NCI-H2227 treated with DMSO at 0.1 percent for 48 hours (cell line): Measurements from ENCODE around the gene SERGEF.
"Not testable (repeated sequence)": the region's sequence is repeated elsewhere in the genome, so short reads cannot be mapped to it uniquely, and the experiment has no call there.

ENCODE experiments used
- DNase-seq: peaks from one replicate; lab custom pipeline; 2025; lab: John Stamatoyannopoulos, UW

SERGEF gene

GRCh38 chr11:17906436-17906835, 106.4 kb downstream of the SERGEF start:
- peak; percentile 10 for DNase-seq

DNA sequence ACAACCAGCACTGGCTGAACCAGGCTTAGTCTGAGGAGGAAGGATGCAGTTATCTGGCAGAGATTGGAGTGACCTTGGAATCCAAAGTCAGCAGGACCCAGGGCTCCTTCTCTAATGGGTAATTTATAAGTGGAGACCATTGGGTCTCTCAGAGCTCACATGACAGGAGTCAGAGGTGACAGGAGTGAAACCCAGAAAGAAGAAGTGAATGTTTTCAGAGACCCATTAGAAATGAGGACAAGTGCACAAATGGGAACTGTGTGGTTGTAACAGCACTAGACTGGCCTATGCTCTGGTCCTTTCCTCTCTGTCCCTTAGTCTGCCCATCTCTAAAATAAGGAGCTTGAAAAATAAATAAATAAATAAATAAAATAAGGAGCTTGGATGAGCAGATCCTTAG, 107.4 kb downstream of the SERGEF start:
- no peak for DNase-seq

DNA sequence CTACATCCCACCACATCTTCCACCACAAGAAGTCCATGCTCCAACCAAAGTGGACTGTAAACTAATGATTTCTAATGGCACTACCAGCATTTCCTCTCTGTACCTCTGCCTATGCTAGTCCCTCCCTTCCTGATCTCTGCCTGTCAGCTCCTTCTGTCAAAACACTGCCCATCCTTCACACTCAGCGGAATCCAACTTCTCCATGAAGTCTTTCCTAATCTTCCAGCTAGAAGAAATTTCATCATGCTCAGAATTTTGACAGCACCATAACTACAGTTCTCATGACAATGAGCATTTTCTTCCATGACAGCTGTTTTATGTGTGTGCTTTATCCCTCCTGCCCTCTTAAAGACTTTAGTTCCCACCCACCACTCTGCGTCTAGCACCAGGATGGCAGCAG, 111.4 kb downstream of the SERGEF start:
- DNase-seq = no peak

GRCh38 chr11:17898782-17899181, 114.1 kb downstream of the SERGEF start:
- no peak for DNase-seq

DNA sequence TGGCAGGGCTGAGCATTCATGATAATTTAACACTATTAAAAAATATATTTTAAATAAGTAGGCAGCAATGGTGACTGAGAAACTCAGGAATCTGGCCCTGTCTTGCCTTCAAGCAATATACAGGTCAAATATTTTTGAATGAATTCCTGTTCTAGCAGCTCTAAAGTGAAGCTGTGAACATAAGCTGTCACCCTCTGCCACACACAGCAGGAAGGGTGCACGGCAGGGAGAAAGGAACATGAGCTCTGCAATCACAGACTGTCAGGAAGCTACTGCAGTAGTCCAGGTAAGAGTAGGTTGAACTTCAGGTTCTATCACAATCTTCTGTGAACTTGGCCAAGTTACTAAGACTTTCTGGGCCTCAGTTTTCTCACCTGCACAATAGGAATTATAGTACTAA, 114.8 kb downstream of the SERGEF start:
- DNase-seq = no peak

DNA sequence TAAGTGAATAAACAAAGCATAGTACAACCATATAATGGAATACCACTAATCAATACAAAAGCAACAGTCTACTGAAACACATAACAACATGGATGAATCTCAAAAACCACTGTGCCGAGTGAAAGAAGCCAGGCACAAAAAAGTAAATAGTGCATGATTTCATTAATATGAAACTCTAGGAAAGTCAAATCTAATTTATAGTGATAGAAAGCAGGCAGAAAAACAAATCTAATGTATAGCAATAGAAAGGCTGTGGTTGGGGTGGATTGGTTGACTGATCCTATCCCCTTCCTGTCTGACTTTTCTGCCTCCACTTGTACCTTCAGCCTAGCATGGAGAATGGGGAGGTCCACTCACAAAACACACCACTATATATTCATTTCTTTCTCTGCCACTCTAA, 115.4 kb downstream of the SERGEF start:
- no peak for DNase-seq

DNA sequence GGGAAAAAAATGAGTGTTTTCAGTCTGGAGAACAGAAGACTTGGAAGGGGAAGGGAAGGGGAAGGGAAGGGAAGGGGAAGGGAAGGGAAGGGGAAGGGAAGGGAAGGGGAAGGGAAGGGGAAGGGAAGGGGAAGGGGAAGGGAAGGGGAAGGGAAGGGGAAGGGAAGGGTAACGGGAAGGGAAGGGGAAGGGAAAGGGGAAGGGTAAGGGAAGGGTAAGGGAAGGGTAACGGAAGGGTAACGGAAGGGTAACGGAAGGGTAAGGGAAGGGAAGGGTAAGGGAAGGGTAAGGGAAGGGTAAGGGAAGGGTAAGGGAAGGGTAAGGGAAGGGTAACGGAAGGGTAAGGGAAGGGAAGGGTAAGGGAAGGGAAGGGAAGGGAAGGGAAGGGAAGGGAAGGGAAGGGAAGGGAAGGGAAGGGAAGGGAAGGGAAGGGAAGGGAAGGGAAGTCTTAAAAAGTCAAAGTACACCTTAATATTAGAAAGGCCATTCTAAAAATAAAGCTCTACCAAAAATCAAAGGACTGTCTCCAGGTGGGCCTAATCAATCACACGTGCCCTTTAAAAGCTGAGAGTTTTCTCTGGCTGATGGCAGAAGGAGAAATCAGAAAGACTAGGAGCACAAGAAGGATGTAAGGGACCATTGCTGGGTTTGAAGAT, 116.2 kb downstream of the SERGEF start:
- DNase-seq = not testable (repeated sequence)

DNA sequence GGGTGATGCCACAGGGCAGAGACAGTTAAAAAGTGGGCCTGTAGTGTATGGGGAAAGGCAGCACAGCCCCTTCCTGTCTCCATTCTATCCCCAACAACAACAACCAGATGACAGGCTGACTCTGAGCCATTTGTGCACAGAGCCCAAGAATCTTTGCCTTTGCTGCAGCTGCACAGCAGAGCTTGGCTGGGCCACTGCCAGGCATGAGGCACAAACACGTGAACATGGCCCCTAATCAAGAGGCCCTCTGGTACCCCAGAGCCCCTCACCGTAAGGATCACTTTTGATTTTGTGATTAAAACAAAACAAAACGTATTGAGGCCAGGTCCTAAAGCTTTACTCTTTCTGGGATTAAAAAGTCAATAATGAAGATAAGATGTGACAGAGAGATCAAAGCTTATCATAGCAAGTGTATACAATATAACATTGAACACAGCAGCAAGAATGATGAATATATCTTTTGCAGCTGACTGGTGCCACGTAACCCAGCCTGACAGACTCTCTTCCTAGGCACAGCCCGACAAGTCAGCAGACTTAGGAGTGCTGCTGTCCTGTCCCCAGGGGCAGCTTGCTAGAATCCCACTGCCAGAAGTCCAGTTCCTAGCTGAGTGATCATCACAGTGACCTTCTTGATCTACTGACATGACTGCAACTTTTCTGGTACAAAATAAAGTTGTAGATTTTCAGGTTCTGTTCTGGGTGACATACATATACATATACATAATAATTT, 117.8 kb downstream of the SERGEF start:
- DNase-seq = no peak

DNA sequence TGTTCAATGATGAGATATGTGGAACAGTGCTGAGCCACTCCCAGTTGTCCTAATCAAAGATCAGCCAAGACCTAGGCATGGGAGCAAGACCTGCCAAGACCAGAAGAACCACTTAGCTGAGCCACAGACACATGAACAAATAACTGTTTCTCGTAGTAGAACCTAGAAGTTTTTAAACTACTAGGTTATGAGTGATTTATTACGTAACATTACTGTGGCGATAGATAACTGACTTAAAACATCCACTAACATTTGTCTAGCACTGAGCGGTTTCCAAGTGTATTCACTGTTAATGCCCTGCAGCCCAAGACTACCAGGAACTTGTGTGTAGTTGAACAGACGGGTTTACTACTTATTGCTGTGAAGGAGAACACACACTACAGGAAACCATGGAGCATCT, 120.4 kb downstream of the SERGEF start:
- DNase-seq = no peak

DNA sequence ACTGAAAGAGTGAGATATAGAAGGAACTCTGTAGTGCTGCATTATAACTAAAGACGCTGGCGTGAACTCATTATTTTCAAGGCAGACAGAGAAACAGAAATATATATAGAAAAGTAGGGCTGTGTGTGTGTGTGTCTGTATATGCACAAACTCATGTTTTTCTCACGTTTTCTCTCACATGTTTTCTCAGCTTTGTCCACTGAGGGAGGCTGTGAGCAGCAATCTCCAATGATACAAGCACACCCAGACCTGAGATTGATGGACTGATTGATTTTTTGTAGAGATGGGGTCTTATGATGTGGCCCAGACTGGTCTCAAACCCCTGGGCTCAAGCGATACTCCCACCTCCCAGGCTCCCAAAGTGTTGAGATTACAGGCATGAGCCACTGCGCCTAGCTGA, 122.5 kb downstream of the SERGEF start:
- no peak for DNase-seq

GRCh38 chr11:17887779-17888178, 125.1 kb downstream of the SERGEF start:
- peak; percentile 51 for DNase-seq

DNA sequence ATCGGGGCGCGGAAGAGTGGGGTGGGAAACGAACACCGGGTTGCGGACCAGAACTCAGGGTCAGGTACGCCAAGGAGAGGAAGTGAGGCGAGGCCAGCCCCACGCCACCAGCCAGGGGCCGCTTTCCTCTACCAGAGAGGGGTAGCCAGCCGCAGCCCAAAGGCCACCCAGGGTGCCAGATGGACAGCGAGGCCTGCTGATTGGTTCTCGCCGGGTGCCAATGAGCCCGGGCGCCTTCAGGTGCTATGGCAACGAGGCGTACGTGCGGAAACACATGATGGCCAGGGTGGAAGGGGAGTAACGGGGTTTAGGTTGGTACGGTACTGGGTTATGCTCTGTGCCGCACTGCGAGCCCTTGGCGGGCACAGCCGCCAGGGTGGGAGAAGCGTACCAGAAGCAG, 128.9 kb downstream of the SERGEF start:
- no peak for DNase-seq

GRCh38 chr11:17883057-17883456, 129.8 kb downstream of the SERGEF start:
- no peak for DNase-seq

- DNase-seq = no peak
These were observed 134.1 kb downstream of the SERGEF start for GRCh38 chr11:17878743-17879142.

GRCh38 chr11:17877886-17878285, 135.0 kb downstream of the SERGEF start:
- DNase-seq = no peak

DNA sequence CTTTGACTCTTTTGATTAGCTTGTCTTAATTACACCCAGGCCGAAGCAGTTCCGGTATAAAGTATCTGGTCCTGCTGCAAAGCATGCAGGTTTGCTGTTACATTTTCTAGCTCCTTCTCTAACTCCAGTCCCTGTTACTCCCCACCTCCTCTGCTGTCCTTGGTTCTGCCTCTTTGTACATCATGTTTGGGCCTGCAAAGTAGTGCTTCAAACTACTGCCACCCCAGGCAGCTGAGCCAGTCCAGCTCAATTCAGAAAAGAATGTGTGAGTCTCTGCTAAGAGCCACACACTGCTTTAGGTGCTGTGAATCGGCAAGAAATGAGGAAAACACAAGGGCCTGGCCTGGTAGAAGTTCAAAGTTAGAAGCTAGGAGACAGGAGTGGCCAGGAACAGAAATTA, 136.0 kb downstream of the SERGEF start:
- DNase-seq = no peak

DNA sequence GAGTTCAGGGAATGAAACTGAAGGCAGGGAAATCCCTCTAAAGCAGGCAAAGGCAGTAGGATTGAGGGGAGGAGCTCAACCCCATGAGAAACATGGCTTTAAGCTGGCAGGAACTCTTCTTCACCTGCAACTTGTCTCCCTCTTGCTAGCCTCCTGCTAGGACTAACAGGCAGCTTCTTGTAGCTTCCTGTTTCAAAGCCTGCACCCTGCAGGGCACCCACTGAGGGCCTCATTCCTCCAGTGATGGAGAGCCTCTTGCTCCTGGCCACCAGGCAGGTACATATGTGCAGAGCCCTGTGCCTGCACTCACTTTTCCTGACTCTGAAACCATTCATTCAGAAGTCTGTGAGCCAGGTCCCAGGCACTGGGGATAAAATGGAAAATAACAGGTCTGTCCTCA, 137.0 kb downstream of the SERGEF start:
- no peak for DNase-seq

- no peak for DNase-seq
These were observed 139.3 kb downstream of the SERGEF start for GRCh38 chr11:17873586-17873985.

- not testable (repeated sequence) for DNase-seq
These were observed 144.4 kb downstream of the SERGEF start for GRCh38 chr11:17868398-17868797.

DNA sequence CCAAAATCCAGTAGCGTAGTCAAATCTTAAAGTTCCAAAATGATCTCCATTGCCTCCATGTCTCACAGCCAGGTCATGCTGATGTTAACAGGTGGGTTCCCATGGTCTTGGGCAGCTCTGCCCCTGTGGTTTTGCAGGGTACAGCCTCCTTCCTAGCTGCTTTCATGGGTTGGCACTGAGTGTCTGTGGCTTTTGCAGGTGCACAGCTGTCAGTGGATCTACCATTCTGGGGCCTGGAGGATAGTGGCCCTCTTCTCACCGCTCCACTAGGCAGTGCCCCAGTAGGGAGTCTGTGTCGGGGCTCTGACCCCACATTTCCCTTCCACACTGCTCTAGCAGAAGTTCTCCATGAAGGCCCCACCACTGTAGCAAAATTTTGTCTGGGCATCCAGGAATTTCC, 145.5 kb downstream of the SERGEF start:
- DNase-seq = no peak

- DNase-seq = no peak
These were observed 146.9 kb downstream of the SERGEF start for GRCh38 chr11:17865765-17866428.

- no peak for DNase-seq
These were observed 148.3 kb downstream of the SERGEF start for GRCh38 chr11:17864478-17864941.
